Activated CD4-positive, alpha-beta memory T cell treated with anti-CD3 and anti-CD28 coated beads, Interleukin-2, amount 10 ng/mL, durations not matched to agents 7 days and 5 days (primary cell): Measurements from ENCODE around the gene AKT1. TPM values are rescaled to one million over a fixed set of nuclear protein-coding genes. Genes with fewer than 3 reads are reported as not detected.
"Not testable (repeated sequence)": the region's sequence is repeated elsewhere in the genome, so short reads cannot be mapped to it uniquely, and the experiment has no call there.

ENCODE experiments used
- CTCF ChIA-PET: fragments of 350-600 bp; sonication (Branson Sonifier 250); formaldehyde crosslinking; loops from one replicate; lab custom pipeline; 2021; ENCODE audit warnings: antibody characterized with exemption, inconsistent platforms; lab: Charles Lee
- POLR2A ChIA-PET: fragments of 350-600 bp; sonication (Branson Sonifier 250); formaldehyde crosslinking; loops from one replicate; lab custom pipeline; 2021; ENCODE audit warnings: antibody characterized with exemption; lab: Charles Lee
- DNase-seq: peaks from one replicate; pipeline ENCODE4 v3.0.0-alpha.2; 2020
- H3K27ac Mint-ChIP-seq: one replicate; pipeline ENCODE4 v1.8.0; 2021; ENCODE audit warnings: mild to moderate bottlenecking, mixed read lengths
- H3K27me3 Mint-ChIP-seq: one replicate; pipeline ENCODE4 v1.8.0; 2021; ENCODE audit warnings: mixed read lengths
- H3K36me3 Mint-ChIP-seq: one replicate; pipeline ENCODE4 v1.8.0; 2021; ENCODE audit warnings: low read depth, mixed read lengths
- H3K4me1 Mint-ChIP-seq: one replicate; pipeline ENCODE4 v1.8.0; 2021; ENCODE audit warnings: mixed read lengths
- H3K4me3 Mint-ChIP-seq: one replicate; pipeline ENCODE4 v1.8.0; 2021; ENCODE audit warnings: mild to moderate bottlenecking, mixed read lengths
- H3K9me3 Mint-ChIP-seq: one replicate; pipeline ENCODE4 v1.8.0; 2021; ENCODE audit warnings: mixed read lengths
- total RNA-seq, 2 experiments: library from RNA; stranded (reverse); gene quantifications; one replicate each; pipeline ENCODE4 v1.2.3, GENCODE V29; 2021

Gene AKT1
- total RNA-seq, 2 experiments from 2014 or later = 157 to 162 TPM

DNA sequence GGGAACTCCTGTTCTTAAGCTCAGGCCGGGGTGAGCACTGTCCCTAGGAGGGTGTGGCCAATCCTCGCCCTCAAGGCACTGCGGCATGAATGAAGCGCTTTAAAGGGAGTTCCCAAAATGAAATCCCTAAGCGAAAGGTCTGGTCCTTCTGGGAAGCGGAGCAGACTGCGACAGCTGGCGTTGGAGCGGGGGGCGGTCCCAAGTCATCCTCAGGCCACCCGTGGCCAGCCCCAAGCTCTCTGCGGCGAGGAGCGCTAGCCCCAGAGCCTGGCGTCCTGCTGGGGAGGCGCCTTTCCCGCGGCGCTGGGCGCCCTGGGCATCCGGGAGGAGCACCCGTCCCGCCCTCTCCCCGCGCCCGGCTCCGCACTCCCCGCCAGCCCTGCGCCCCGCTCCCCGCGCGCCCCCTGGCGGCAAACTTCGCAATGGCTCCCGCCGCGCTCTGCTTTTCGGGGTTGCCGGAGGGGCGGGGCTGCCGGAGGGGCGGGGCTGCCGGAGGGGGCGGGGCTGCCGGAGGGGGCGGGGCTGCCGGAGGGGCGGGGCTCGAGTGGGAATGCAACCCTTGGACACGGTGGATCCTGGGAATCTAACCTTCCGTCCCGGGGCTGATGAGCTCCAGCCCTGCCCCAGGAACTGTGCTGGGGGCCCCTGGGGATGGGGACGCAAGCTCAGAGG, 30.8 kb upstream of the AKT1 start:
- Mint-ChIP-seq H3K27ac (no peak overlapping the region), H3K36me3 (peaks cover 10% of the 10 kb centered on the region), H3K9me3 (peaks cover 10% of the 10 kb centered on the region), H3K4me1 (peaks cover 23% of the 10 kb centered on the region), H3K4me3 (peak overlapping the region; percentile 72), H3K27me3 (peaks cover 29% of the 10 kb centered on the region)
- ChIA-PET CTCF (interaction anchor here (0.6 to 3.6 kb wide), 10 partner anchors 8 to 262 kb away, joined by 3 to 29 read pairs (median 6); partner anchors contain the start of gene SIVA1), POLR2A (interaction anchor here (0.7 to 2.4 kb wide), 4 partner anchors 25 to 74 kb away, joined by 3 to 19 read pairs (median 9); partner anchors contain the start of genes SIVA1 and ZBTB42)
- DNase-seq = peak; percentile 95

DNA sequence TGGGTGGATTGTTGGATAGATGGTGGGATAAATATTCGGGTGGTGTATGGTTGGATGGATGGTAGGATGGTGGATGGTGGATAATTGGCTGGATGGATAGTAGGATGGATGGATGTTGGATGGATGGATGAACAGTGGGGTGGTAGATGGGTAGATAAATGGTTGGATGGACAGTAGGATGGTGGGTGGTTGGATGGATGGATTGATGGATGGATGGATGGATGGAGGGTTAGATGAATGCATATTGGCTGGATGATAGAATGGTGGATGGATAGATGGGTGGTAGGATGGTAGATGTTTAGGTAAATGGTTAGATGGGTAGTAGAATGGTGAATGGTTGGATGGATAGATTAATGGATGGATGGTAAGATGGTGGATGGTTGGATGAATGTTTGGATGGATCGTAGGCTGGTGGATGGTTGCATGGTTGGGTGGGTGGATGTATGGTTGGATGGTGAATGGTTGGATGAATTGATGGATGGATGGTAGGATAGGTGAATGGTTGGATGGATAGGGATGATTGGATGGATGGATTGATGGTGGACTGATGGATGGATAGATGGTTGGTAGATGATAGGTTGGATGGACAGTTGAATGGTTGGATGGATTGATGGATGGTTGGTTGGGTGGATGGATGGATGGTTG, 28.9 kb upstream of the AKT1 start:
- DNase-seq = no peak
- ChIA-PET CTCF (interaction anchor here (3.2 to 3.6 kb wide), 2 partner anchors 54 to 59 kb away, joined by 20 to 27 read pairs; no protein-coding TSS in a partner anchor), POLR2A (interaction anchor here (2.4 kb wide), 1 partner anchor 72 kb away, joined by 13 read pairs; the partner anchor contains the start of gene SIVA1)
- peaks cover 29% of the 10 kb centered on the region for H3K27me3 Mint-ChIP-seq
- H3K4me1 Mint-ChIP-seq = peaks cover 23% of the 10 kb centered on the region
- H3K36me3 Mint-ChIP-seq = peaks cover 10% of the 10 kb centered on the region
- peaks cover 10% of the 10 kb centered on the region for H3K9me3 Mint-ChIP-seq
- no peak overlapping the region for H3K27ac Mint-ChIP-seq
- H3K4me3 Mint-ChIP-seq = peak overlapping the region; percentile 72

- Mint-ChIP-seq H3K4me1 (peaks cover 27% of the 10 kb centered on the region), H3K4me3 (no peak overlapping the region), H3K27me3 (peaks cover 29% of the 10 kb centered on the region), H3K36me3 (peaks cover 10% of the 10 kb centered on the region), H3K27ac (no peak overlapping the region), H3K9me3 (peaks cover 10% of the 10 kb centered on the region)
- DNase-seq = no peak
- ChIA-PET CTCF (interaction anchor here (2.3 kb wide), 1 partner anchor 54 kb away, joined by 8 read pairs; no protein-coding TSS in a partner anchor), POLR2A (no interaction called here)
Measured at GRCh38 chr14:104822821-104823615, 27.5 kb upstream of the AKT1 start.

DNA sequence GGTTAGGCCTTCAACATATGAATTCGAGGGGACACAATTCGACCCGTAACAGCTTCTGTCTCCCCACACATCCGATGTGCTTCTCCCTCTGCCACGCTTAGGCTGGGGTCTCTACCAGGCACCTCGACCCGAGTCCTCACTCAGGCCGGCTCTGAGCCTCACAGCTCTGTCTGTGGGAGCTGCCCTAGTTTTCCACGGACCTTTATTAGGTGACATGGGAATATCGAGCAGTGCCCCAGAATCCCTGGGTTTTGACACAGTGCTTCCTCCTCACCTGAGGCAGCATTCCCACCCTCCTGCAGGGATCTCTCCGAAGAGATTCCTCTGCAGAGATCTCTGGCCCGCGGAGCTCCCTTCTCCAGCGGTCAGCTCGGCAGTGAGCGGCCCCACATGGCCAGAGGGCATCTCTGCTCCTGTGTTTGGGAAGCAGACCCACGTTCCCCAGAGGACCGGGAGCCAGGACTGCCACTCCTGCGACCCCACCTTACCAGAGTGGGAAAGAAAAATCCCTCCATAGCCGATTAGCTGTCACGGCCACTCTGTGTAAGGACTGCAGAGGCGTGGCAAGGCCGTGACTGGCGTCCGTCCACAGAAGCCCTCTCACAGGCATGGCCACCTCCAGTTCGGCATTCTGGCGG, 26.5 kb upstream of the AKT1 start:
- Mint-ChIP-seq H3K9me3 (peaks cover 10% of the 10 kb centered on the region), H3K27ac (no peak overlapping the region), H3K4me1 (peaks cover 21% of the 10 kb centered on the region), H3K4me3 (no peak overlapping the region), H3K36me3 (peaks cover 10% of the 10 kb centered on the region), H3K27me3 (peaks cover 23% of the 10 kb centered on the region)
- ChIA-PET POLR2A (no interaction called here), CTCF (interaction anchor here (2.3 kb wide), 1 partner anchor 53 kb away, joined by 8 read pairs; no protein-coding TSS in a partner anchor)
- DNase-seq = no peak

DNA sequence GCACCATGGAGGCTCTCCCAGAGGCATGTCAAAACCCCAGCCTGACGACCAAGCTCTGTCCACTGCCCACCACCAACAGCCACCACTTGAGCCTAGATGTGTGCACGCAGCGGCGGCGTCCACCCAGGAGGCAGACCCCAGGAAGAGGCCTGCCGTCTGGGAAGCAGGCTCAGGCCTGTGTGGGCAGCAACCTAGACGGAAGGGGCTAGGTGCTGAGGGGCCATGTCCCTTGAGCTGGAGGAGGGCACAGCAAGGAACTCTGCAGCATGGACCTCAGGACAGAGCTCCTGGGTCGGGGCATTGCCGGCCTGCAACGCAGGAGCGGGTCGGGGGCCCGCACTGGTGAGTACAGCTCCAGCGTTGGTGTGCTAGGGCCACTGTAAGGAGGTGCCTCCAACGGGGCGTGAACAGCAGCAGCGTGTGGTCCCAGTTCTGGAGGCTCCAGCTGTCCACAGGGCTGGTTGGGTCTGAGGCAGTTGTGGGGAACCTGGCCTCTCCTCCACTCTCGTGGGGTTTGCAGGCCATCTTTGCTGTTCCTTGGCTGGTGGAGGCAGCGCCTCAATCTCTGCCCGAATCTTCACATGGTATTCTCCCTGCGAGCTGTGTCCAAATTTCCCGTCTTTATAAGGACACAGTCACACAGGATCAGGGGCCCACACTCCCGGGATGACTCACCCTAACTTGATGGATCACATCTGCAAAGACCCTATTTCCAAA, 25.8 kb upstream of the AKT1 start:
- peaks cover 24% of the 10 kb centered on the region for H3K4me1 Mint-ChIP-seq
- H3K36me3 Mint-ChIP-seq = peaks cover 10% of the 10 kb centered on the region
- H3K27ac Mint-ChIP-seq = no peak overlapping the region
- peaks cover 20% of the 10 kb centered on the region for H3K27me3 Mint-ChIP-seq
- DNase-seq = no peak
- ChIA-PET CTCF (interaction anchor here (2.3 kb wide), 1 partner anchor 53 kb away, joined by 8 read pairs; no protein-coding TSS in a partner anchor), POLR2A (no interaction called here)
- H3K9me3 Mint-ChIP-seq = peaks cover 10% of the 10 kb centered on the region
- H3K4me3 Mint-ChIP-seq = no peak overlapping the region

GRCh38 chr14:104820669-104821228, 25.2 kb upstream of the AKT1 start:
- Mint-ChIP-seq H3K36me3 (peaks cover 10% of the 10 kb centered on the region), H3K4me3 (no peak overlapping the region), H3K9me3 (peaks cover 10% of the 10 kb centered on the region), H3K4me1 (peaks cover 20% of the 10 kb centered on the region), H3K27ac (no peak overlapping the region), H3K27me3 (peaks cover 18% of the 10 kb centered on the region)
- ChIA-PET POLR2A (no interaction called here), CTCF (no interaction called here)
- no peak for DNase-seq

GRCh38 chr14:104819361-104819781, 23.8 kb upstream of the AKT1 start:
- POLR2A ChIA-PET = interaction anchor here (1.3 kb wide), 1 partner anchor 25 kb away, joined by 4 read pairs; no protein-coding TSS in a partner anchor
- peaks cover under 1% of the 10 kb centered on the region for H3K9me3 Mint-ChIP-seq
- H3K27me3 Mint-ChIP-seq = peaks cover 5% of the 10 kb centered on the region
- H3K4me3 Mint-ChIP-seq = no peak overlapping the region
- CTCF ChIA-PET = no interaction called here
- no peak overlapping the region for H3K27ac Mint-ChIP-seq
- peaks cover 16% of the 10 kb centered on the region for H3K4me1 Mint-ChIP-seq
- DNase-seq = no peak
- H3K36me3 Mint-ChIP-seq = peaks cover 2% of the 10 kb centered on the region

DNA sequence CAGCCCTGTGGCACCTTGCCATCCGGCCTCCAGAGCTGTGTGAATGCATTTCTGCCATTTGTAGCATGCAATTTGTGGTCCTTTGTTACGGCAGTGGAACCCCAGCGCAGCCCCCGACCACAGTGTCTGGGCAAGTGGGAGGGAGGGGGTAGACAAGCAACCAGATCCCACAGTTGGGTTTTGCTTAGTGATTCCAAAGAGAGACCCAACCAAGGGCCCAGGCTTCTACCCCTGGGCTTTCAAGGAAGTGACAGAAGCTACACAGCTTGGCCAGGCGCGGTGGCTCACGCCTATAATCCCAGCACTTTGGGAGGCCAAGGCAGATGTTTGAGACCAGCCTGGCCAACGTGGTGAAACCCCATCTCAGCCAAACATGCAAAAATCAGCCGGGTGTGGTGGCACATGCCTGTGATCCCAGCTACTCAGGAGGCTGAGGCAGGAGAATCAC, 23.2 kb upstream of the AKT1 start:
- Mint-ChIP-seq H3K27me3 (peaks cover 1% of the 10 kb centered on the region), H3K4me3 (no peak overlapping the region), H3K9me3 (no peaks in the 10 kb centered on the region), H3K4me1 (peaks cover 20% of the 10 kb centered on the region), H3K36me3 (no peaks in the 10 kb centered on the region), H3K27ac (no peak overlapping the region)
- ChIA-PET CTCF (no interaction called here), POLR2A (interaction anchor here (1.3 kb wide), 1 partner anchor 24 kb away, joined by 4 read pairs; no protein-coding TSS in a partner anchor)
- DNase-seq = no peak

DNA sequence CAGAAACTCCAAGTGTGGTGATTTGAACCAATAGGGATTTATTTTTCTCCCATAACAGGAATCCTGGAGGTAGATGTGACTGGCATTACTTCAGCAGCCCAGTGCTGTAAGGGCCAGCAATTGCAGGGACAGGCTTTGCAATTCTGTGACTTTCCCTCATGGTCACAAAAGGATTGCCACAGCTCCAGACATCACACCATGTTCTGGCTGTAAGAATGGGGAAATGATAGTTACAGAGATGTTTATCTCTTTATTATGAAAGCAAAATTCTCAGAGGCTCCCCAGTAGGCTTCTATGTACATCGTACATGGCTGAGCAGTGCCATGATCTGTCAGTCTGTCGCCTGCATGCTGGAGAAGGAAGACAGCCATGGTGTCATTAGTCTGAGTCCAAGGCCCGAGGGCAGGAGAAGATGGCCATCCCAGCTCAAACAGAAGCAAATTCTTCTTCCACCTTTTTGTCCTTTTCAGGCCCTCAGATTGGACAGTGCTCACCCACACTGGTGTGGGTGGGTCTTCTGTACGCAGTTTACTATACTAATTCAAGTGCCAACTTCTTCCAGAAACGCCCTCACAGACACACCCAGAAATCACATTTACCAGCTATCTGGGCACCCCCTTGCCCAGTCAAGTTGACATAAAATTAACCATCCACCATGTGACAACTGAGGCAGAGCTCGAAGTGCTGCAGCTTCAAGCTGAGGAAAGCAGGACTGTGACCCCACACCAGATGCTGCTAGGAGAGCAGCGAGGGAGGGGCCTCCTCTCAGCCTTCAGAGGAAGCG, 22.6 kb upstream of the AKT1 start:
- Mint-ChIP-seq H3K36me3 (no peaks in the 10 kb centered on the region), H3K27ac (no peak overlapping the region), H3K4me3 (no peak overlapping the region), H3K27me3 (no peaks in the 10 kb centered on the region), H3K9me3 (no peaks in the 10 kb centered on the region), H3K4me1 (peaks cover 24% of the 10 kb centered on the region)
- DNase-seq = peak; percentile 15
- POLR2A ChIA-PET = interaction anchor here (0.9 to 1.3 kb wide), 2 partner anchors 23 to 38 kb away, joined by 3 to 4 read pairs; no protein-coding TSS in a partner anchor
- CTCF ChIA-PET = interaction anchor here (1.1 kb wide), 1 partner anchor 8 kb away, joined by 6 read pairs; no protein-coding TSS in a partner anchor

DNA sequence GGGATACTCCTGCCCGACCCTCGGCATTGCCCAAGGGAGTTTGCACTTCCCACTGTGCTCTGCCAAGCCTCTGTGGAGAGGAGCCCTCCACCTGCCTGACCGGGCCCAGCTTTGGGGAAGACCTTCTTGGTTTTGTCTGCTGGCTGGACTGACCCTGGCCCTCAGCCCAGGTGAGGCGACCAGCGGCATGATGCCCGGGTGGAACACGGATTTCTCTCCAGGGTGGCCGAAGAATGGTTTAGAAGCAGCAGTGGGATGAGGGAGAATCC, 21.0 kb upstream of the AKT1 start:
- Mint-ChIP-seq H3K36me3 (no peaks in the 10 kb centered on the region), H3K27me3 (no peaks in the 10 kb centered on the region), H3K9me3 (no peaks in the 10 kb centered on the region), H3K27ac (peak overlapping the region; percentile 88), H3K4me3 (peak overlapping the region; percentile 87), H3K4me1 (peaks cover 26% of the 10 kb centered on the region)
- DNase-seq = no peak
- ChIA-PET POLR2A (no interaction called here), CTCF (interaction anchor here (1.0 kb wide), 1 partner anchor 62 kb away, joined by 3 read pairs; no protein-coding TSS in a partner anchor)

GRCh38 chr14:104814701-104815100, 19.2 kb upstream of the AKT1 start:
- H3K27me3 Mint-ChIP-seq, H3K9me3 Mint-ChIP-seq, H3K36me3 Mint-ChIP-seq, DNase-seq, CTCF ChIA-PET, POLR2A ChIA-PET: not testable (repeated sequence)
- Mint-ChIP-seq H3K4me1 (peaks cover 26% of the 10 kb centered on the region), H3K27ac (peak overlapping the region; percentile 88), H3K4me3 (peak overlapping the region; percentile 87)
